GM04504 (cell line): Measurements from ENCODE around the gene IL11RA.

Experiments used
- DNase-seq: peaks from one replicate; pipeline ENCODE4 v3.0.0-alpha.2; 2012; ENCODE audit warnings: low read depth

Gene IL11RA

GRCh38 chr9:34654323-34655051 lies 2.5 kb downstream of the IL11RA start:
- DNase-seq, result peak; percentile 64

DNA sequence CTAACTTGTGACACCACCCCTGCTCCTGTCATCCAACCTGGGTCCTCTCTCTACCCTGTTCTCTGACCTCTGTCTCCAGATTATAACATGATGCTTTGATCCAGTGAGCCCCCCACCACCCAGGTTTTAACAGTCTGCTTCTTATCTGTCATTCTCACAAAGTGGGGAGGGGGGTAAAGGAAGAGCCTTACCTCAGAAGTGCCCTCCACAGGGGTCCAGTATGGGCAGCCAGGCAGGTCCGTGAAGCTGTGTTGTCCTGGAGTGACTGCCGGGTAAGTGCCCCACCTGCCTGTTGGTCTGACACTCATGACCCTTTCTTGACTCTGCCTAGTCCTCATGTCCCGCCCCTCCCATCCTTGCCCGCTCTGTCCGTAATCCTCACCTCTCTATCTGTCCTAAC lies 3.4 kb downstream of the IL11RA start:
- DNase-seq, result no peak

- DNase-seq, result no peak
Observed at GRCh38 chr9:34656992-34657391, 5.0 kb downstream of the IL11RA start.

DNA sequence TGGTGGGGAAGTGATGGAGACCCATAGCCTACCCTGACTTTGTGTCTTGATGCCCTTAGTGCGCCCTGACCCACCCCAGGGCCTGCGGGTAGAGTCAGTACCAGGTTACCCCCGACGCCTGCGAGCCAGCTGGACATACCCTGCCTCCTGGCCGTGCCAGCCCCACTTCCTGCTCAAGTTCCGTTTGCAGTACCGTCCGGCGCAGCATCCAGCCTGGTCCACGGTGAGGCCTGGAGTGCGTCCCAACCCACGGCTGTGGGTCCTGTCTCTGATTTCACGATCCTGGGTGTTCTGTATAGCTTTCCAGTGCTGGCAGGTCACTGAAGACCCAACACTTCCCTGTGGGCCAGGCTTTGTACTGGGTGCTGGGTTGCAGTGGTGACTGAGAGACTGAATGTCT lies 6.5 kb downstream of the IL11RA start:
- no peak for DNase-seq

- DNase-seq, result no peak
Observed at GRCh38 chr9:34659592-34660253, 7.7 kb downstream of the IL11RA start.

DNA sequence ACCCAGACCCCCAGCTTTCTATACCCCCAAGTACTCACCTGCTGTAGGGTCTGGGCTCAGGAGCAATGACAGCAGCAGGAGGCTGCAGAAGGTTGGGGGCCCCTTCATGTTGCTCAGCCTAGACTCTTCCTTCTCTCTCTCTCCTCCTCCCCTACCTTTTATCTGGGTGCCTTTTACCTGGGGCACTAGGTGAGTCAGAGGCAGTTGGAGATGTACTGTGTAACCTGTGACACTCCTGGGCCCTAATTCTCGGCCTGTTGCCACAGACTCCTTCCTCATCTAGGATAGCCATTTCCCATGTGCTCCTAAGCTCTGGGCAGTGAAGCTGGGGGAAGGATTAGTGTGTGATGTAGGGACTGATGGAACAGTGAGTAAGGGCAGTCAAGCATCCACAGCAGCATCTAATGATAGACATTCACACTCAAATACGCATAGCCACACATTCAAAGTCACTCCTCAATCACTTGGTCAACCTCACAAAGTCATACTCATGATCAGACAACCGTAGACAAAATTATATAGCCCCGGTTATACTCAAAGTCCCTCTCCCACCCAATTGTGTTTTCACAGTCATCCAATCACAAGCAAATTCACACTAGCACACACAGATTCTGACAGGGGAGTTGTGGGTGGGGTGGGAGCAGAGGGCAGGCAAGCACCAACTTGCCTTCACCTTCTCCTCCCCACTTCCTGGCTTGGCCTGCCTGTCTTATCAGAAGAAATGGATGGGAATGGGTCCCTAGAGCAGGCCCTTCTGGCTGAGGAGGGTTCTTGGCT lies 10.7 kb downstream of the IL11RA start, which contains the start of gene CCL27:
TSS of gene CCL27 (minus strand) at position 132 of the 777 bp plus-strand sequence. CDS start at position 108, 24 bp downstream.
- no peak for DNase-seq

DNA sequence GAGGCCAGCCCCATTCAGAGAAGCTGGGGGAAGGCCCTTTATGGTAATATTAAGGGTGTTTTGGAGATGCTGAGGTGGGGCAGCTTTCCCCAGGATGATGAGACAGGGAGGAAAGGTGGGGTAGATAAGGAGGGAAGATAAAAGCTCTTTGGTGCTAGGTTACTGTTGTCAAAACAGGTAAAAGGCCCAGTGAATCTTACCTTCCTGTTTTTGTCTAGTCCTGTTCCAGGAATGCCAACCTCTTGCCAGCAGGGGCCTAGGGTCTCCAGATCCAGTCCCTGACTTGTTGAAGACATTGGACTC lies 11.3 kb downstream of the IL11RA start:
- DNase-seq, result no peak

- DNase-seq, result peak; percentile 63
Observed at GRCh38 chr9:34664281-34665066, 12.5 kb downstream of the IL11RA start.

GRCh38 chr9:34665067-34665380 lies 13.0 kb downstream of the IL11RA start:
- no peak for DNase-seq

DNA sequence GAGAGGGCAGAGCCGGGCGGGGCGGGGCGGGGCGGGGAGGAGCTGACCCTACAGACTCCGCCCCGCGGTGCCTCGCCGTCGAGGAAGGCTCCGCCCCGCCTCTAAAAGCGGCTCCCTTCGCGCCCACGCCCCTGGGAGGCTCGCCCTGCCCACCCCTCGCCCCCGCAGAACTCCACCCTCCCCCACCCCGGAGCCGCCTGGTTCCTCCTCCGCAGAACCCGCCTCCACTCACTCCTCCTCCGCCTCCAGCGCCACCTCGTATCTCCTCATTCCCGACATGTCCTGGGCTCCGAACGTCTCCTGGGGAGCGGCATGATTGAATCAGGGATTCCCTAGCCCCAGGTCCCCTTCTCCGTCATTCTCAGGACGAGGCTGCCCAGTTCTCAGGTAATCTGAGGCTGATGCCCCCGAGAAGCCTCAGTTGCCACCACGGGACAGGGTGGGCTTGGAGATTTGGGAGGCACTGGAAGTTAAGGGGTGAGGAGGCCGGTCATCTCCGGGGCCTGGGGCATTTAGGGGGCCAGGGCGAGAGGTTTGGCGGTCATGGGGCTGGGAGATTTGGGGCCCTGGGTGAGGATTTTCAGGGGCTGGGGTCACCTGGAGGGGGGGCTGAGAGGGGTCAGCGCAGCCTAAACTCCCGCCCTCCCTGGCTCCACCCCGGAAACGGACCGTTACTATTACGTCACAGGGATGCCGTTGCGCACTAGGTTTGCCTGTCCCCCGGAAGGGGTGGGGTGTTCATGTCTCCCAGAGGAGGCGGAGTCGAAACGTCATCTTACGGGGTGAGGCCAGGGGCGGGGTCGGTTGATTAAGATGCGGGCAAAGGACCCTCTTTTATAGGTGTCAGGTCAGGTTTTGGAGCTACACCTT lies 13.6 kb downstream of the IL11RA start:
- DNase-seq, result peak; percentile 91

GRCh38 chr9:34669809-34670562 lies 18.0 kb downstream of the IL11RA start:
- no peak for DNase-seq

GRCh38 chr9:34671307-34671706 lies 19.3 kb downstream of the IL11RA start:
- no peak for DNase-seq

GRCh38 chr9:34674440-34674839 lies 22.5 kb downstream of the IL11RA start:
- DNase-seq, result no peak

GRCh38 chr9:34675048-34675714 lies 23.2 kb downstream of the IL11RA start:
- no peak for DNase-seq

- no peak for DNase-seq
Observed at GRCh38 chr9:34675869-34676268, 23.9 kb downstream of the IL11RA start.

GRCh38 chr9:34684145-34684544 lies 32.2 kb downstream of the IL11RA start:
- DNase-seq, result no peak

DNA sequence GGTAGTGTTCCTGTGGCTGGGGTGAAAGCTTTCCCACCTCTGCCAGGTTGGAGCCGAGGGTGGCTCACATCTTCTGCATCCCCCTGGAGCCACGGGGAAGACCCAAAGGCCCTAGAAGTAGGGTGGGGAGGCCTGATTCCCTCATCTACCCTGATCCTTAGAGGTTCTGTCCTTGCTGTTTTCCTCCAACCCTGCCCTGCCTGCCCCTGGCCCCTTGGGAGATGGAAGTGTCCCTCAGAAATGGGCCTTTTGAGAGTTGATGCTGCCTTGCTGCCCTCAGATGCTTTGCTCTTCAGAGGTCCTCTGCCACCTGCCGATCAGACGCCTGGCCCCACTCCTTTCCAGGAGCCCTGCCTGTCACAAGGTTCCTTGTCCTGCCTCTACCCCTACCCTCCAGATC lies 32.8 kb downstream of the IL11RA start:
- DNase-seq, result no peak

DNA sequence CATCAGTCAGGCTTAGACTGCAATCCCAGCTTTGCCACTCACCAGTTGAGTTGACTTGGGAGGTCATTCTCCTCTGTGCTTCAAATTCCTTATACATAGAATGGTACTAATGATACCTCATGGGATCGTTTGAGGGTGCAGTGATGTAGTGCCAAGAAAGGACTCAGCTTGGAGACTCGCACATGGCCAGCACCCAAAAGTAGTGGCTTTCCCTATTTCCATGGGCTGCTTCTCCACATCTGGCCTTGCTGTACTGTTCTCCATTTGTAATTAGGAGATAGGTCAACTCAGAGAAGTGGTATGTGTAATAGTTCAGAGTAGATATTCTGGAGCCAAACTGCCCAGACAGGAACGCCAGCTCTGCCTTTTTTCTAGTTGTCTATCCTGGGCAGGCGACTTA lies 33.6 kb downstream of the IL11RA start:
- peak; percentile 43 for DNase-seq

DNA sequence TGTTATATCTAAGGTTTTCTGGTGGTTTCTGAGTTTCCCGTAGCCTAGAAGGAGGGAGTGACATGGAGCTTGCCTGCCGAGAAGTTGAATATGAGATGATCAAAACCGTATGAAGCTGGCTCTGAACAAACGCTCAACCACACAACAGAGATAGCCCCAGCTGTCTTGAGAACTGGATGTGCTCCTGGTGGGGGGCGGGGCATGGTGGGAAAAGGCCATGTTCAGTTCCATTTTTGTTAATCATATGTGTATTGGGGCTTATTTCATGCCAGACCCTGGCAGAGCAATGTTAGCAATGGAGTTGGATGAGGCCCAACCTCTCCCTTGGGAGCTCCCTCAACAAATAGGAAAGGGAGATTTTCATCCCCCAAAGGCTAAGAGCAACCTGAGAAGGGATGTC lies 34.2 kb downstream of the IL11RA start:
- DNase-seq, result no peak

GRCh38 chr9:34686732-34687131 lies 34.7 kb downstream of the IL11RA start:
- DNase-seq, result no peak
